Smooth muscle cell (in vitro differentiated cells): Measurements from ENCODE around the gene WWTR1. TPM values are rescaled to one million over a fixed set of nuclear protein-coding genes. Genes with fewer than 3 reads are reported as not detected.

Experiments
- DNase-seq: peaks from one replicate; lab custom pipeline; 2025; ENCODE audit not compliant: unreplicated experiment; lab: John Stamatoyannopoulos, UW
- H2AFZ ChIP-seq: fragments of 200-600 bp; sonication (generic); 2 replicates; pipeline ENCODE4 v1.6.0; 2016; ENCODE audit warnings: antibody characterized with exemption, low read depth, mild to moderate bottlenecking
- H3F3A ChIP-seq: fragments of 200-600 bp; sonication (generic); 2 replicates; pipeline ENCODE4 v1.6.0; 2017; ENCODE audit warnings: antibody characterized with exemption, low read depth
- H3K27ac ChIP-seq: fragments of 200-600 bp; sonication (generic); 2 replicates; pipeline ENCODE4 v1.5.1; 2016; ENCODE audit warnings: low read depth, mild to moderate bottlenecking
- H3K27me3 ChIP-seq: fragments of 200-600 bp; sonication (generic); 2 replicates; pipeline ENCODE4 v1.6.1; 2016; ENCODE audit warnings: low read depth, mild to moderate bottlenecking
- H3K36me3 ChIP-seq: fragments of 200-600 bp; sonication (generic); 2 replicates; pipeline ENCODE4 v1.5.1; 2016; ENCODE audit warnings: low read depth
- H3K4me1 ChIP-seq: fragments of 200-600 bp; sonication (generic); 2 replicates; pipeline ENCODE4 v1.5.1; 2016; ENCODE audit warnings: low read depth
- H3K4me2 ChIP-seq: fragments of 200-600 bp; sonication (generic); 2 replicates; pipeline ENCODE4 v1.6.0; 2016; ENCODE audit warnings: mild to moderate bottlenecking
- H3K4me3 ChIP-seq: fragments of 200-600 bp; sonication (generic); 2 replicates; pipeline ENCODE4 v1.5.1; 2016; ENCODE audit warnings: mild to moderate bottlenecking
- H3K79me2 ChIP-seq: fragments of 200-600 bp; sonication (generic); 2 replicates; pipeline ENCODE4 v1.6.0; 2016; ENCODE audit warnings: low read depth, mild to moderate bottlenecking
- H3K9ac ChIP-seq: fragments of 200-600 bp; sonication (generic); 2 replicates; pipeline ENCODE4 v1.6.0; 2016; ENCODE audit warnings: low read depth
- H3K9me3 ChIP-seq: fragments of 200-600 bp; sonication (generic); replicated peaks from 2 replicates; pipeline ENCODE4 v1.5.1; 2016; ENCODE audit warnings: low read depth
- H4K20me1 ChIP-seq: fragments of 200-600 bp; sonication (generic); 2 replicates; pipeline ENCODE4 v1.6.0; 2016; ENCODE audit warnings: low read depth
- WGBS: methylation state at CpG from one replicate; pipeline ENCODE4 v1.1.7; 2016; ENCODE audit warnings: low lambda C conversion rate; 5-methylcytosine and 5-hydroxymethylcytosine counted together
- polyA plus RNA-seq: library from polyadenylated mRNA; unstranded; fragments of >200 nt; fragmentation: Nextera tagmentation; extraction: Ambion mirVana; gene quantifications from 2 replicates; pipeline ENCODE4 v1.2.1, GENCODE V29; 2016
- total RNA-seq: library from RNA; depleted of rRNA; stranded (reverse); fragments of >200 nt; gene quantifications from 2 replicates; pipeline ENCODE4 v1.2.3, GENCODE V29; 2014
- TF ChIP-seq, protein P1 (sequence below): fragments of 200-600 bp; sonication (generic); IDR thresholded peaks from 2 replicates; pipeline ENCODE4 v1.5.1; 2017; ENCODE audit warnings: borderline replicate concordance, mild to moderate bottlenecking, antibody characterized with exemption; ENCODE audit not compliant: insufficient read depth, poor library complexity, severe bottlenecking

Gene WWTR1
- total and polyA plus RNA-seq, 2 experiments from 2014 or later: 38.4 to 55.6 TPM

- WGBS: 96% methylated on average over 3 of the region's 3 CpGs
Measured at GRCh38 chr3:149560001-149560400, 97.8 kb downstream of the WWTR1 start.

DNA sequence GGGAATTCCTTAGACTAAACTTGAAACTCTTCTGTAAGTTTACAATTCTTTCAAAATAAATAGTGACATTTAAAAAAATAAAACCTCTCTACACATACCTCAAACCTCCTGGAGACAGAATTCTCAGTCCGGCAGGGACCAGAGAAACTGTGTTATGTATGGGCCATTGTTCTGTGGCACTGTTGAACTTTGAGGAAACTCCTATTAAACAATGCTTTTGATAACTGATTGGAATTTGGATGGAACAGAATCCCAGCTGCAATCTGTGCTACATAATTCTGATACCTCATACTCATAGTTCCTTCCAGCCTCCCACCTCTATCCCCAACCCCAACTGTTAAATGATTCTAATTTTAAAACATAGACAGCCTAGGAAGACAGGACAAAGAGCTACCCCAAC lies 98.3 kb downstream of the WWTR1 start:
- Histone ChIP-seq H3K9me3 (no peaks in the 10 kb centered on the region), H4K20me1 (peaks cover 22% of the 10 kb centered on the region), H3K4me3 (no peak overlapping the region), H3K27ac (no peak overlapping the region), H2AFZ (no peak overlapping the region), H3K79me2 (peaks cover 97% of the 10 kb centered on the region), H3K36me3 (no peaks in the 10 kb centered on the region), H3K27me3 (no peaks in the 10 kb centered on the region), H3K4me2 (no peak overlapping the region), H3K9ac (no peak overlapping the region), H3F3A (peaks cover 31% of the 10 kb centered on the region), H3K4me1 (peaks cover 21% of the 10 kb centered on the region)
- WGBS: 100% methylated on average over 1 of the region's 1 CpG
- TF ChIP-seq, protein P1, sequence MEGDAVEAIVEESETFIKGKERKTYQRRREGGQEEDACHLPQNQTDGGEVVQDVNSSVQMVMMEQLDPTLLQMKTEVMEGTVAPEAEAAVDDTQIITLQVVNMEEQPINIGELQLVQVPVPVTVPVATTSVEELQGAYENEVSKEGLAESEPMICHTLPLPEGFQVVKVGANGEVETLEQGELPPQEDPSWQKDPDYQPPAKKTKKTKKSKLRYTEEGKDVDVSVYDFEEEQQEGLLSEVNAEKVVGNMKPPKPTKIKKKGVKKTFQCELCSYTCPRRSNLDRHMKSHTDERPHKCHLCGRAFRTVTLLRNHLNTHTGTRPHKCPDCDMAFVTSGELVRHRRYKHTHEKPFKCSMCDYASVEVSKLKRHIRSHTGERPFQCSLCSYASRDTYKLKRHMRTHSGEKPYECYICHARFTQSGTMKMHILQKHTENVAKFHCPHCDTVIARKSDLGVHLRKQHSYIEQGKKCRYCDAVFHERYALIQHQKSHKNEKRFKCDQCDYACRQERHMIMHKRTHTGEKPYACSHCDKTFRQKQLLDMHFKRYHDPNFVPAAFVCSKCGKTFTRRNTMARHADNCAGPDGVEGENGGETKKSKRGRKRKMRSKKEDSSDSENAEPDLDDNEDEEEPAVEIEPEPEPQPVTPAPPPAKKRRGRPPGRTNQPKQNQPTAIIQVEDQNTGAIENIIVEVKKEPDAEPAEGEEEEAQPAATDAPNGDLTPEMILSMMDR: no peak
- DNase-seq: no peak

More at GRCh38 chr3:149560001-149560400, 97.8 kb downstream of the WWTR1 start:
- no peak for DNase-seq
- H3K27ac ChIP-seq: no peak overlapping the region
- no peak overlapping the region for H3K4me2 ChIP-seq
- peaks cover 20% of the 10 kb centered on the region for H3K4me1 ChIP-seq
- H3K4me3 ChIP-seq: no peak overlapping the region
- H3F3A ChIP-seq: peaks cover 26% of the 10 kb centered on the region
- peaks cover 26% of the 10 kb centered on the region for H4K20me1 ChIP-seq
- H3K79me2 ChIP-seq: peaks cover 97% of the 10 kb centered on the region
- H3K9ac ChIP-seq: no peak overlapping the region
- TF ChIP-seq, protein P1: no peak
- H3K9me3 ChIP-seq: no peaks in the 10 kb centered on the region
- H2AFZ ChIP-seq: no peak overlapping the region
- no peaks in the 10 kb centered on the region for H3K36me3 ChIP-seq
- no peaks in the 10 kb centered on the region for H3K27me3 ChIP-seq

DNA sequence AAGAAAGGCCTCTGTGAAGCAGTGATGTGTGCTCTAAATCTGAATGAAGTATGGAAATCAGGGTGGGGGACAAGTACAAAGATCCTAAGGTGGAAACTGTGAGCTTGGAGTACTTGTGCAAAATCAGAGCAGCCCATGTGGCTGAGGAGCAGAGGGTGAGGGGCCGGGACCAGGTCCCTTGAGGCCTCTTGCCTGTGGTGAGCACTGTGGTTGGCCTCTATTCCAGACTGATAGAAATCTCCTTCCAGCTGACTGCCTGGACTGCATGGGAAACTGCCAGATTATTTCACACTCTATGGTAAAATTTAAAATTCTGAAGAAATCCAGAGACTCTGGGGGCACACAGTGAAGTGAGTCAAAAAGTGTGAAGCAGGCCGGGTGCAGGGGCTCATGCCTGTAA lies 101.9 kb downstream of the WWTR1 start:
- Histone ChIP-seq H3K79me2 (peaks cover 76% of the 10 kb centered on the region), H4K20me1 (peaks cover 22% of the 10 kb centered on the region), H3K9ac (no peak overlapping the region), H3F3A (peaks cover 32% of the 10 kb centered on the region), H3K4me3 (no peak overlapping the region), H3K4me1 (peaks cover 29% of the 10 kb centered on the region), H2AFZ (no peak overlapping the region), H3K36me3 (no peaks in the 10 kb centered on the region), H3K4me2 (peak overlapping the region; percentile 76), H3K27me3 (no peaks in the 10 kb centered on the region), H3K9me3 (no peaks in the 10 kb centered on the region), H3K27ac (peak overlapping the region; percentile 90)
- no peak for DNase-seq
- TF ChIP-seq, protein P1: no peak
- 5% methylated on average over 2 of the region's 2 CpGs for WGBS

- no peaks in the 10 kb centered on the region for H3K36me3 ChIP-seq
- peaks cover 32% of the 10 kb centered on the region for H3F3A ChIP-seq
- H2AFZ ChIP-seq: no peak overlapping the region
- peaks cover 76% of the 10 kb centered on the region for H3K79me2 ChIP-seq
- DNase-seq: no peak
- H3K27me3 ChIP-seq: no peaks in the 10 kb centered on the region
- peak overlapping the region; percentile 90 for H3K27ac ChIP-seq
- H4K20me1 ChIP-seq: peaks cover 22% of the 10 kb centered on the region
- H3K9ac ChIP-seq: peak overlapping the region; percentile 56
- TF ChIP-seq, protein P1: no peak
- H3K4me3 ChIP-seq: no peak overlapping the region
- H3K4me2 ChIP-seq: peak overlapping the region; percentile 76
- H3K4me1 ChIP-seq: peaks cover 29% of the 10 kb centered on the region
- WGBS: 63% methylated on average over 4 of the region's 4 CpGs
- H3K9me3 ChIP-seq: no peaks in the 10 kb centered on the region
Measured at GRCh38 chr3:149554826-149555225, 103.0 kb downstream of the WWTR1 start.
